K562 (cell line): Measurements from ENCODE around the gene CRLF1. TPM values are rescaled to one million over a fixed set of nuclear protein-coding genes. Genes with fewer than 3 reads are reported as not detected.

Source experiments
- DNMT1 ChIP-seq: fragments of 450-650 bp; IDR thresholded peaks from 2 replicates; pipeline ENCODE4 v1.6.1; 2016; ENCODE audit warnings: antibody characterized with exemption, mild to moderate bottlenecking
- ELF4 ChIP-seq: fragments of 450-650 bp; formaldehyde crosslinking; IDR thresholded peaks from 2 replicates; pipeline ENCODE4 v1.4.0; 2022; ENCODE audit warnings: missing genetic modification characterization
- ESRRA ChIP-seq: fragments of 450-650 bp; IDR thresholded peaks from 2 replicates; pipeline ENCODE4 v1.6.1; 2014; ENCODE audit warnings: low read depth, mild to moderate bottlenecking, moderate library complexity, borderline replicate concordance
- FOXK2 ChIP-seq, 2 experiments: fragments of 450-650 bp; IDR thresholded peaks in 1 of 2; conservative IDR thresholded peaks in 1 of 2; 2 replicates each; pipeline ENCODE4 v1.6.1; 2016; ENCODE audit warnings: low read depth in 2 of 2, mild to moderate bottlenecking in 1 of 2
- NEUROD1 ChIP-seq: fragments of 150-350 bp; IDR thresholded peaks from 2 replicates; pipeline ENCODE4 v1.6.1; 2014; ENCODE audit warnings: borderline replicate concordance, low read length, low read depth; ENCODE audit not compliant: partially characterized antibody
- NFIX ChIP-seq: fragments of 250-450 bp; sonication (Bioruptor Pico); IDR thresholded peaks from 2 replicates; pipeline ENCODE4 v1.4.0; 2020; ENCODE audit warnings: low read depth, mild to moderate bottlenecking, moderate library complexity
- NR2C2 ChIP-seq, 2 experiments: fragments of 200-800 bp in 1 of 2; sonication (Bioruptor generic) in 1 of 2; sonication (generic) in 1 of 2; formaldehyde crosslinking in 1 of 2; IDR thresholded peaks; 2 replicates each; pipeline versions ENCODE4 v1.6.1 to v1.8.0; 2016 to 2022; ENCODE audit warnings: mild to moderate bottlenecking in 1 of 2, missing compliant biosample characterization in 1 of 2, missing genetic modification characterization in 1 of 2, missing genetic modification reagents in 1 of 2
- NR4A1 ChIP-seq, 2 experiments: fragments of 250-450 bp in 1 of 2; fragments of 450-650 bp in 1 of 2; sonication (Bioruptor Pico) in 1 of 2; IDR thresholded peaks; 2 replicates each; pipeline versions ENCODE4 v1.4.0 to v1.6.1; 2016 to 2020; ENCODE audit warnings: mild to moderate bottlenecking in 2 of 2, missing compliant biosample characterization in 1 of 2, missing genetic modification characterization in 1 of 2, moderate library complexity in 1 of 2
- PHF8 ChIP-seq: fragments of 200-600 bp; sonication (generic); IDR thresholded peaks from 2 replicates; pipeline ENCODE4 v1.6.1; 2012; ENCODE audit warnings: mixed run types, mild to moderate bottlenecking, inconsistent platforms, low read length, moderate library complexity, borderline replicate concordance
- POLR2H ChIP-seq: IDR thresholded peaks from 2 replicates; pipeline ENCODE4 v1.6.1; 2016; ENCODE audit warnings: missing genetic modification characterization, low read depth, mild to moderate bottlenecking, control low read depth, missing compliant biosample characterization, moderate library complexity
- RUNX1 ChIP-seq: sonication (generic); IDR thresholded peaks from 2 replicates; pipeline ENCODE4 v1.6.1; 2016; ENCODE audit warnings: antibody characterized with exemption, low read depth
- TAF1 ChIP-seq: IDR thresholded peaks from 2 replicates; pipeline ENCODE4 v1.6.1; 2011; ENCODE audit warnings: mild to moderate bottlenecking, low read length, moderate library complexity; ENCODE audit not compliant: insufficient read depth, control insufficient read depth, severe bottlenecking; ENCODE audit errors: extremely low read depth
- TCF7 ChIP-seq: sonication (generic); IDR thresholded peaks from 2 replicates; pipeline ENCODE4 v1.6.1; 2016; ENCODE audit warnings: antibody characterized with exemption, borderline replicate concordance
- ZNF12 ChIP-seq: sonication (generic); formaldehyde crosslinking; IDR thresholded peaks from 2 replicates; pipeline ENCODE4 v1.4.0; 2020; ENCODE audit warnings: mild to moderate bottlenecking, missing genetic modification reagents
- ZNF124 ChIP-seq: sonication (generic); formaldehyde crosslinking; IDR thresholded peaks from 2 replicates; pipeline ENCODE4 v1.8.1; 2022; ENCODE audit warnings: missing genetic modification reagents
- ZNF76 ChIP-seq: fragments of 250-450 bp; sonication (Bioruptor Pico); IDR thresholded peaks from 2 replicates; pipeline ENCODE4 v1.4.0; 2020; ENCODE audit warnings: mild to moderate bottlenecking, moderate library complexity, borderline replicate concordance
- ZNF830 ChIP-seq: fragments of 250-450 bp; sonication (Bioruptor Pico); IDR thresholded peaks from 2 replicates; pipeline ENCODE4 v1.5.0; 2021; ENCODE audit warnings: mild to moderate bottlenecking
- polyA plus RNA-seq, 8 experiments: library from polyadenylated mRNA; depleted of rRNA in 4 of 8; stranded (reverse) in 5 of 8; unstranded in 3 of 8; fragments of >200 nt; fragmentation: Nextera tagmentation in 2 of 8; fragmentation: Illumina TruSeq in 1 of 8; extraction: Ambion mirVana in 2 of 8; extraction: Trizol in 1 of 8; gene quantifications; 2 replicates each; pipeline versions ENCODE4 v1.2.1 to v1.2.3, GENCODE V29; 2011 to 2014; ENCODE audit warnings: inconsistent platforms in 1 of 8, missing spikeins in 1 of 8
- total RNA-seq, 7 experiments: library from RNA; depleted of rRNA in 6 of 7; stranded (reverse); fragments of >200 nt in 6 of 7; fragmentation: Illumina TruSeq in 2 of 7; extraction: Trizol in 2 of 7; gene quantifications; 2 replicates each; pipeline versions ENCODE4 v1.2.1 to v1.2.3, GENCODE V29; 2011 to 2021; ENCODE audit warnings: low replicate concordance in 1 of 7
- TF ChIP-seq, protein P1 (sequence below): IDR thresholded peaks from 2 replicates; pipeline ENCODE4 v1.6.1; 2011; ENCODE audit not compliant: insufficient read length; ENCODE audit errors: extremely low read depth
- TF ChIP-seq, protein P2 (sequence below): sonication (generic); formaldehyde crosslinking; IDR thresholded peaks from 2 replicates; pipeline ENCODE4 v1.5.0; 2020; ENCODE audit warnings: missing genetic modification reagents
- TF ChIP-seq, protein P3 (sequence below): IDR thresholded peaks from 2 replicates; pipeline ENCODE4 v1.6.1; 2014; ENCODE audit warnings: antibody characterized with exemption
- TF ChIP-seq, protein P4 (sequence below): sonication (generic); formaldehyde crosslinking; IDR thresholded peaks from 2 replicates; pipeline ENCODE4 v1.8.1; 2023; ENCODE audit warnings: mild to moderate bottlenecking, missing genetic modification reagents

CRLF1 gene
- total and polyA plus RNA-seq, 9 of the 15 experiments (the other 6 are each of a cell fraction or from before 2014, with no cell fraction given): 0.85 to 3.6 (median 1.7) TPM

DNA sequence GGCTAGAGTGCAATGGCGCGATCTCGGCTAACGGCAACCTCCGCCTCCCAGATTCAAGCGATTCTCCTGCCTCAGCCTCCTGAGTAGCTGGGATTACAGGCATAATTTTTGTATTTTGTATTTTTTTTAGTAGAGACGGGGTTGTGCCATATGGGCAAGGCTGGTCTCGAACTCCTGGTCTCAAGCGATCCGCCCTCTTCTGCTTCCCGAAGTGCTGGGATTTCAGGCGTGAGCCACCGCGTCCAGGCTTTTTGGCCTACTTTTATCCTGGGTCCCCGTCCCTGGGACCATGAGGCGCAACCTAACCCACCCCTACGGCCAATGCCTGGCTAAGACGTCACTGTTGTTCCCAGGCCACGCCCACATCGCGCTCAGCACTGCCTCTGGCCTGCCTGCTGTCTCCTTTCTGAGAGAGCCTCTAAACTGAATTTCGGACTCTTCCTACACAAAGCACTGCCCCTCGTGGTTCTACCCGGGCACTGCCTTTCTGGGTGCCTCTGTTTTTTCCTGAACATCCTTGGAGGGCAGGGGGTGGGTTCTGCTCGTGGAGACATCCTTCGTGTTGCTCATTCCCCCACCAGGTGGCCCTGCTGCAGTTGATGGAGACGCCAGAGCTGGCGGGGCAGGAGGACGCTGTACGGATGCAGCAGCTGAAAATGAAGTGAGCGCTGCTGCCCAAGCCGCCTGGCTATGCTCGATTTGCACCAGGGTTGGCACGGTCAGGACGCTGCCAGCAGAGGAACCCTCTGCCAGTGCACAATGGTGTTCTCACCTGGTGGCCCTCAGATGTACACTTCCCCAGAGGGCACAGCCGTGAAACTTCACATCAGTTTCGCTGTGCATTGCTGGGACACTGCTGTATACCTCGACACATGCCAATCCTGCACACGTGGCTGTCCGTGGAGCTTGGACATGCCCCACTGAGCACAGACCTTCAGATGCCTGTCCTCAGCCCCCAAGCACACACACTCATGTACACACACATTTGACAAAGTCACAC, 16.0 kb downstream of the CRLF1 start (continued):
- TF ChIP-seq TAF1: peak; percentile 34
- TF ChIP-seq, protein P1, sequence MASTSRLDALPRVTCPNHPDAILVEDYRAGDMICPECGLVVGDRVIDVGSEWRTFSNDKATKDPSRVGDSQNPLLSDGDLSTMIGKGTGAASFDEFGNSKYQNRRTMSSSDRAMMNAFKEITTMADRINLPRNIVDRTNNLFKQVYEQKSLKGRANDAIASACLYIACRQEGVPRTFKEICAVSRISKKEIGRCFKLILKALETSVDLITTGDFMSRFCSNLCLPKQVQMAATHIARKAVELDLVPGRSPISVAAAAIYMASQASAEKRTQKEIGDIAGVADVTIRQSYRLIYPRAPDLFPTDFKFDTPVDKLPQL: no peak
- TF ChIP-seq NFIX (CRISPR knock-in tag): no peak
- no peak for TF ChIP-seq NR4A1 (CRISPR knock-in tag; IDR thresholded peaks at IDR 0.05)
- TF ChIP-seq NR4A1 (tag; IDR thresholded peaks at IDR 0.05): no peak
- no peak for TF ChIP-seq DNMT1
- TF ChIP-seq POLR2H (tag): no peak
- TF ChIP-seq ESRRA: no peak
- peak; percentile 33; the same call in 1 of the 2 replicates for TF ChIP-seq PHF8
- no peak for TF ChIP-seq NR2C2 (CRISPR knock-in tag; IDR thresholded peaks at IDR 0.05)
- TF ChIP-seq NR2C2 (tag; IDR thresholded peaks at IDR 0.05): no peak
- TF ChIP-seq, protein P2, sequence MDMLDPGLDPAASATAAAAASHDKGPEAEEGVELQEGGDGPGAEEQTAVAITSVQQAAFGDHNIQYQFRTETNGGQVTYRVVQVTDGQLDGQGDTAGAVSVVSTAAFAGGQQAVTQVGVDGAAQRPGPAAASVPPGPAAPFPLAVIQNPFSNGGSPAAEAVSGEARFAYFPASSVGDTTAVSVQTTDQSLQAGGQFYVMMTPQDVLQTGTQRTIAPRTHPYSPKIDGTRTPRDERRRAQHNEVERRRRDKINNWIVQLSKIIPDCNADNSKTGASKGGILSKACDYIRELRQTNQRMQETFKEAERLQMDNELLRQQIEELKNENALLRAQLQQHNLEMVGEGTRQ: no peak
- TF ChIP-seq, protein P3, sequence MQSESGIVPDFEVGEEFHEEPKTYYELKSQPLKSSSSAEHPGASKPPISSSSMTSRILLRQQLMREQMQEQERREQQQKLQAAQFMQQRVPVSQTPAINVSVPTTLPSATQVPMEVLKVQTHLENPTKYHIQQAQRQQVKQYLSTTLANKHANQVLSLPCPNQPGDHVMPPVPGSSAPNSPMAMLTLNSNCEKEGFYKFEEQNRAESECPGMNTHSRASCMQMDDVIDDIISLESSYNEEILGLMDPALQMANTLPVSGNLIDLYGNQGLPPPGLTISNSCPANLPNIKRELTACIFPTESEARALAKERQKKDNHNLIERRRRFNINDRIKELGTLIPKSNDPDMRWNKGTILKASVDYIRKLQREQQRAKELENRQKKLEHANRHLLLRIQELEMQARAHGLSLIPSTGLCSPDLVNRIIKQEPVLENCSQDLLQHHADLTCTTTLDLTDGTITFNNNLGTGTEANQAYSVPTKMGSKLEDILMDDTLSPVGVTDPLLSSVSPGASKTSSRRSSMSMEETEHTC: no peak
- no peak for TF ChIP-seq ELF4 (CRISPR knock-in tag)
- TF ChIP-seq ZNF12 (CRISPR knock-in tag): no peak
- TF ChIP-seq ZNF124 (CRISPR knock-in tag): no peak
- no peak for TF ChIP-seq ZNF830 (CRISPR knock-in tag)
- TF ChIP-seq FOXK2 (conservative IDR thresholded peaks at IDR 0.05 in 1 of 2, IDR thresholded peaks at IDR 0.05 in 1 of 2; ENCODE audit: low read depth in 2 of 2): peak; percentile 19 to 33; a peak in 2 of 4 replicates
- TF ChIP-seq, protein P4, sequence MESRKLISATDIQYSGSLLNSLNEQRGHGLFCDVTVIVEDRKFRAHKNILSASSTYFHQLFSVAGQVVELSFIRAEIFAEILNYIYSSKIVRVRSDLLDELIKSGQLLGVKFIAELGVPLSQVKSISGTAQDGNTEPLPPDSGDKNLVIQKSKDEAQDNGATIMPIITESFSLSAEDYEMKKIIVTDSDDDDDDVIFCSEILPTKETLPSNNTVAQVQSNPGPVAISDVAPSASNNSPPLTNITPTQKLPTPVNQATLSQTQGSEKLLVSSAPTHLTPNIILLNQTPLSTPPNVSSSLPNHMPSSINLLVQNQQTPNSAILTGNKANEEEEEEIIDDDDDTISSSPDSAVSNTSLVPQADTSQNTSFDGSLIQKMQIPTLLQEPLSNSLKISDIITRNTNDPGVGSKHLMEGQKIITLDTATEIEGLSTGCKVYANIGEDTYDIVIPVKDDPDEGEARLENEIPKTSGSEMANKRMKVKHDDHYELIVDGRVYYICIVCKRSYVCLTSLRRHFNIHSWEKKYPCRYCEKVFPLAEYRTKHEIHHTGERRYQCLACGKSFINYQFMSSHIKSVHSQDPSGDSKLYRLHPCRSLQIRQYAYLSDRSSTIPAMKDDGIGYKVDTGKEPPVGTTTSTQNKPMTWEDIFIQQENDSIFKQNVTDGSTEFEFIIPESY (CRISPR knock-in tag): peak; percentile 89
- TF ChIP-seq ZNF76: no peak
- TF ChIP-seq NEUROD1: no peak
- no peak for TF ChIP-seq TCF7
- 0 out of 2 replicates have a peak, but pooled peaks have one; percentile 15 for TF ChIP-seq RUNX1
